Measurements from ENCODE around the gene TM7SF2. TPM values are rescaled to one million over a fixed set of nuclear protein-coding genes. Genes with fewer than 3 reads are reported as not detected.
A peak's percentile ranks its signal among the peaks of the same experiment; 100 is the strongest.

TM7SF2 gene
- total and polyA plus RNA-seq, 2 of the 13 experiments (the other 11 are each of a cell fraction or from before 2014, with no cell fraction given) = 56.0 to 66.9 TPM

DNA sequence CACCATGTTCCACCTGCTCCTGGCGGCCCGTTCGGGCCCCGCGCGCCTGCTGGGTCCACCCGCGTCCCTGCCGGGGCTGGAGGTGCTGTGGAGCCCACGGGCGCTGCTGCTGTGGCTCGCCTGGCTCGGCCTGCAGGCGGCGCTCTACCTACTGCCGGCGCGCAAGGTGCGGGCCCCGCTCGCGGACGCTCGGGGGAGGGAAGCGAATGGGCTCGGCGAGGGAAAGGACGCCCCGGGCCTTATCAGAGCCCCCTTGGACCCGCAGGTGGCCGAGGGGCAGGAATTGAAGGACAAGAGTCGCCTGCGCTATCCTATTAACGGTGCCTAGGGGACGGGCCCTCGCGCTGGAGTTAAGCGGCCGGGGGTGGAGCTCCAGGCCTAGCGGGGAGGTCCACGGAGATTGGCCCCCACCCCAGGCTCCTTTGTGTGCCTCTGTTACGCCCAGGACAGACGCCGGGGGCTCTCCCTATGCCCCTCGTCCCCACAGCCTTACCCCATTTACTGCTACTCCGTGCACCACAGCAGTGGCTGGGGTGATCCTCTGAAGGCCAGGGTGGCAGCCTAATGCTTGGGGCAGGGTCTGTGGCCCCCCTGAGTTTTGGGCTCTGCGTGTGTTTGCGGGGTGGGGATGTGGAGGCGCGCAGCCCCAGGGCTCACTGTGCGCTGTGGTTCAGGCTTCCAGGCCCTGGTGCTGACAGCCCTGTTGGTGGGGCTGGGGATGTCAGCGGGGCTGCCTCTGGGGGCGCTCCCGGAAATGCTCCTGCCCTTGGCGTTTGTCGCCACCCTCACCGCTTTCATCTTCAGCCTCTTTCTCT, 1.1 kb downstream of the TM7SF2 start (continued):
- TF ChIP-seq, protein P1, sequence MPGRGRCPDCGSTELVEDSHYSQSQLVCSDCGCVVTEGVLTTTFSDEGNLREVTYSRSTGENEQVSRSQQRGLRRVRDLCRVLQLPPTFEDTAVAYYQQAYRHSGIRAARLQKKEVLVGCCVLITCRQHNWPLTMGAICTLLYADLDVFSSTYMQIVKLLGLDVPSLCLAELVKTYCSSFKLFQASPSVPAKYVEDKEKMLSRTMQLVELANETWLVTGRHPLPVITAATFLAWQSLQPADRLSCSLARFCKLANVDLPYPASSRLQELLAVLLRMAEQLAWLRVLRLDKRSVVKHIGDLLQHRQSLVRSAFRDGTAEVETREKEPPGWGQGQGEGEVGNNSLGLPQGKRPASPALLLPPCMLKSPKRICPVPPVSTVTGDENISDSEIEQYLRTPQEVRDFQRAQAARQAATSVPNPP (CRISPR knock-in tag; IDR thresholded peaks at IDR 0.05) = no peak
- TF ChIP-seq GPN1 (CRISPR knock-in tag; IDR thresholded peaks at IDR 0.05; ENCODE audit: borderline replicate concordance) = no peak
- TF ChIP-seq BHLHE40 (IDR thresholded peaks at IDR 0.05; ENCODE audit: low read length) = no peak
- TF ChIP-seq TBP (CRISPR knock-in tag; IDR thresholded peaks at IDR 0.05) = no peak
- TF ChIP-seq, protein P2, sequence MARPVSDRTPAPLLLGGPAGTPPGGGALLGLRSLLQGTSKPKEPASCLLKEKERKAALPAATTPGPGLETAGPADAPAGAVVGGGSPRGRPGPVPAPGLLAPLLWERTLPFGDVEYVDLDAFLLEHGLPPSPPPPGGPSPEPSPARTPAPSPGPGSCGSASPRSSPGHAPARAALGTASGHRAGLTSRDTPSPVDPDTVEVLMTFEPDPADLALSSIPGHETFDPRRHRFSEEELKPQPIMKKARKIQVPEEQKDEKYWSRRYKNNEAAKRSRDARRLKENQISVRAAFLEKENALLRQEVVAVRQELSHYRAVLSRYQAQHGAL (CRISPR knock-in tag; IDR thresholded peaks at IDR 0.05; ENCODE audit: not compliant biosample characterization) = no peak
- TF ChIP-seq MEF2D (CRISPR knock-in tag; IDR thresholded peaks at IDR 0.05) = no peak; the same call in 1 of the 2 replicates
- TF ChIP-seq, protein P3, sequence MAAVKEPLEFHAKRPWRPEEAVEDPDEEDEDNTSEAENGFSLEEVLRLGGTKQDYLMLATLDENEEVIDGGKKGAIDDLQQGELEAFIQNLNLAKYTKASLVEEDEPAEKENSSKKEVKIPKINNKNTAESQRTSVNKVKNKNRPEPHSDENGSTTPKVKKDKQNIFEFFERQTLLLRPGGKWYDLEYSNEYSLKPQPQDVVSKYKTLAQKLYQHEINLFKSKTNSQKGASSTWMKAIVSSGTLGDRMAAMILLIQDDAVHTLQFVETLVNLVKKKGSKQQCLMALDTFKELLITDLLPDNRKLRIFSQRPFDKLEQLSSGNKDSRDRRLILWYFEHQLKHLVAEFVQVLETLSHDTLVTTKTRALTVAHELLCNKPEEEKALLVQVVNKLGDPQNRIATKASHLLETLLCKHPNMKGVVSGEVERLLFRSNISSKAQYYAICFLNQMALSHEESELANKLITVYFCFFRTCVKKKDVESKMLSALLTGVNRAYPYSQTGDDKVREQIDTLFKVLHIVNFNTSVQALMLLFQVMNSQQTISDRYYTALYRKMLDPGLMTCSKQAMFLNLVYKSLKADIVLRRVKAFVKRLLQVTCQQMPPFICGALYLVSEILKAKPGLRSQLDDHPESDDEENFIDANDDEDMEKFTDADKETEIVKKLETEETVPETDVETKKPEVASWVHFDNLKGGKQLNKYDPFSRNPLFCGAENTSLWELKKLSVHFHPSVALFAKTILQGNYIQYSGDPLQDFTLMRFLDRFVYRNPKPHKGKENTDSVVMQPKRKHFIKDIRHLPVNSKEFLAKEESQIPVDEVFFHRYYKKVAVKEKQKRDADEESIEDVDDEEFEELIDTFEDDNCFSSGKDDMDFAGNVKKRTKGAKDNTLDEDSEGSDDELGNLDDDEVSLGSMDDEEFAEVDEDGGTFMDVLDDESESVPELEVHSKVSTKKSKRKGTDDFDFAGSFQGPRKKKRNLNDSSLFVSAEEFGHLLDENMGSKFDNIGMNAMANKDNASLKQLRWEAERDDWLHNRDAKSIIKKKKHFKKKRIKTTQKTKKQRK (IDR thresholded peaks at IDR 0.05; ENCODE audit: low read length) = no peak
- peak; percentile 52; the same call in 1 of the 2 replicates for TF ChIP-seq ZNF780A (CRISPR knock-in tag; IDR thresholded peaks at IDR 0.05)
- TF ChIP-seq ZNF556 (CRISPR knock-in tag; IDR thresholded peaks at IDR 0.05; ENCODE audit: borderline replicate concordance) = peak; percentile 51; the same call in 1 of the 2 replicates
- no peak for TF ChIP-seq ZNF841 (CRISPR knock-in tag; IDR thresholded peaks at IDR 0.05; ENCODE audit: borderline replicate concordance)
- TF ChIP-seq HNF4A (CRISPR knock-in tag; IDR thresholded peaks at IDR 0.05) = no peak
- TF ChIP-seq SRY (CRISPR knock-in tag; IDR thresholded peaks at IDR 0.05) = no peak; the same call in 1 of the 2 replicates
- TF ChIP-seq, protein P4, sequence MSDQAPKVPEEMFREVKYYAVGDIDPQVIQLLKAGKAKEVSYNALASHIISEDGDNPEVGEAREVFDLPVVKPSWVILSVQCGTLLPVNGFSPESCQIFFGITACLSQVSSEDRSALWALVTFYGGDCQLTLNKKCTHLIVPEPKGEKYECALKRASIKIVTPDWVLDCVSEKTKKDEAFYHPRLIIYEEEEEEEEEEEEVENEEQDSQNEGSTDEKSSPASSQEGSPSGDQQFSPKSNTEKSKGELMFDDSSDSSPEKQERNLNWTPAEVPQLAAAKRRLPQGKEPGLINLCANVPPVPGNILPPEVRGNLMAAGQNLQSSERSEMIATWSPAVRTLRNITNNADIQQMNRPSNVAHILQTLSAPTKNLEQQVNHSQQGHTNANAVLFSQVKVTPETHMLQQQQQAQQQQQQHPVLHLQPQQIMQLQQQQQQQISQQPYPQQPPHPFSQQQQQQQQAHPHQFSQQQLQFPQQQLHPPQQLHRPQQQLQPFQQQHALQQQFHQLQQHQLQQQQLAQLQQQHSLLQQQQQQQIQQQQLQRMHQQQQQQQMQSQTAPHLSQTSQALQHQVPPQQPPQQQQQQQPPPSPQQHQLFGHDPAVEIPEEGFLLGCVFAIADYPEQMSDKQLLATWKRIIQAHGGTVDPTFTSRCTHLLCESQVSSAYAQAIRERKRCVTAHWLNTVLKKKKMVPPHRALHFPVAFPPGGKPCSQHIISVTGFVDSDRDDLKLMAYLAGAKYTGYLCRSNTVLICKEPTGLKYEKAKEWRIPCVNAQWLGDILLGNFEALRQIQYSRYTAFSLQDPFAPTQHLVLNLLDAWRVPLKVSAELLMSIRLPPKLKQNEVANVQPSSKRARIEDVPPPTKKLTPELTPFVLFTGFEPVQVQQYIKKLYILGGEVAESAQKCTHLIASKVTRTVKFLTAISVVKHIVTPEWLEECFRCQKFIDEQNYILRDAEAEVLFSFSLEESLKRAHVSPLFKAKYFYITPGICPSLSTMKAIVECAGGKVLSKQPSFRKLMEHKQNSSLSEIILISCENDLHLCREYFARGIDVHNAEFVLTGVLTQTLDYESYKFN (CRISPR knock-in tag; conservative IDR thresholded peaks at IDR 0.05) = no peak
- no peak for TF ChIP-seq ZFP90 (CRISPR knock-in tag; IDR thresholded peaks at IDR 0.05; ENCODE audit: borderline replicate concordance)
- no peak for TF ChIP-seq ZNF260 (CRISPR knock-in tag; IDR thresholded peaks at IDR 0.05; ENCODE audit: borderline replicate concordance, low read depth)
- no peak for TF ChIP-seq ZNF678 (CRISPR knock-in tag; IDR thresholded peaks at IDR 0.05)
- TF ChIP-seq, protein P5, sequence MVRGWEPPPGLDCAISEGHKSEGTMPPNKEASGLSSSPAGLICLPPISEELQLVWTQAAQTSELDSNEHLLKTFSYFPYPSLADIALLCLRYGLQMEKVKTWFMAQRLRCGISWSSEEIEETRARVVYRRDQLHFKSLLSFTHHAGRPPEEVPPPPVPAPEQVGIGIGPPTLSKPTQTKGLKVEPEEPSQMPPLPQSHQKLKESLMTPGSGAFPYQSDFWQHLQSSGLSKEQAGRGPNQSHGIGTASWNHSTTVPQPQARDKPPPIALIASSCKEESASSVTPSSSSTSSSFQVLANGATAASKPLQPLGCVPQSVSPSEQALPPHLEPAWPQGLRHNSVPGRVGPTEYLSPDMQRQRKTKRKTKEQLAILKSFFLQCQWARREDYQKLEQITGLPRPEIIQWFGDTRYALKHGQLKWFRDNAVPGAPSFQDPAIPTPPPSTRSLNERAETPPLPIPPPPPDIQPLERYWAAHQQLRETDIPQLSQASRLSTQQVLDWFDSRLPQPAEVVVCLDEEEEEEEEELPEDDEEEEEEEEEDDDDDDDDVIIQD (CRISPR knock-in tag; IDR thresholded peaks at IDR 0.05; ENCODE audit: low read depth) = no peak

All from HepG2 (cell line).